Thoracic aorta (tissue), 2 donors: Measurements from ENCODE around the gene ARHGAP24. TPM values are rescaled to one million over a fixed set of nuclear protein-coding genes. Genes with fewer than 3 reads are reported as not detected.

ENCODE experiments used
- ATAC-seq: fragments of 150-250 bp; one replicate; pipeline ENCODE4 v1.8.0; 2017; ENCODE audit warnings: low read depth; ENCODE audit not compliant: insufficient number of reproducible peaks, low FRiP score
- DNase-seq: peaks from one replicate; pipeline ENCODE4 v3.0.0-alpha.2; 2020; ENCODE audit warnings: low spot score
- H3K27ac ChIP-seq, 2 donors: fragments of 200-600 bp; sonication (generic); 1 replicate in 1 of 2; 2 replicates in 1 of 2; pipeline ENCODE4 v1.5.1; 2016; ENCODE audit warnings: mild to moderate bottlenecking in 2 of 2, moderate library complexity in 2 of 2
- H3K27me3 ChIP-seq: fragments of 200-600 bp; sonication (generic); replicated peaks from 2 replicates; pipeline ENCODE4 v1.6.0; 2016; ENCODE audit warnings: mild to moderate bottlenecking; ENCODE audit not compliant: insufficient read depth
- H3K36me3 ChIP-seq: fragments of 200-600 bp; sonication (generic); one replicate; pipeline ENCODE4 v1.5.1; 2016
- H3K4me1 ChIP-seq, 2 donors: fragments of 200-600 bp; sonication (generic); 1 replicate in 1 of 2; 2 replicates in 1 of 2; pipeline versions ENCODE4 v1.5.1 to v1.6.0; 2016; ENCODE audit warnings: low read depth in 2 of 2, mild to moderate bottlenecking in 1 of 2; ENCODE audit not compliant: control insufficient read depth in 1 of 2
- H3K4me3 ChIP-seq: fragments of 200-600 bp; sonication (generic); 2 replicates; pipeline ENCODE4 v1.5.1; 2016; ENCODE audit warnings: mild to moderate bottlenecking
- H3K9me3 ChIP-seq: fragments of 200-600 bp; sonication (generic); 2 replicates; pipeline ENCODE4 v1.5.1; 2016
- total RNA-seq, 2 donors: library from RNA; depleted of rRNA; stranded (reverse); fragments of >200 nt; gene quantifications; one replicate each; pipeline versions ENCODE4 v1.1.0 to v1.2.3, GENCODE V29; 2016
- TF ChIP-seq, protein P1 (sequence below): fragments of 200-600 bp; sonication (generic); IDR thresholded peaks from one replicate; pipeline ENCODE4 v1.5.1; 2019; ENCODE audit warnings: antibody characterized with exemption

The ARHGAP24 gene
- total RNA-seq, 2 donors from 2014 or later: 30.1 to 43.6 TPM

GRCh38 chr4:85993641-85994040, 518.7 kb downstream of the ARHGAP24 start:
- H3K4me1 ChIP-seq: peaks cover 0 to 6% of the 10 kb centered on the region in 2 donors
- ATAC-seq (no peak), DNase-seq (no peak)
- no peak overlapping the region for H3K27ac ChIP-seq
- no peaks in the 10 kb centered on the region for H3K9me3 ChIP-seq
- H3K27me3 ChIP-seq: no peaks in the 10 kb centered on the region
- no peak overlapping the region for H3K4me3 ChIP-seq
- peaks cover 4% of the 10 kb centered on the region for H3K36me3 ChIP-seq
- TF ChIP-seq, protein P1, sequence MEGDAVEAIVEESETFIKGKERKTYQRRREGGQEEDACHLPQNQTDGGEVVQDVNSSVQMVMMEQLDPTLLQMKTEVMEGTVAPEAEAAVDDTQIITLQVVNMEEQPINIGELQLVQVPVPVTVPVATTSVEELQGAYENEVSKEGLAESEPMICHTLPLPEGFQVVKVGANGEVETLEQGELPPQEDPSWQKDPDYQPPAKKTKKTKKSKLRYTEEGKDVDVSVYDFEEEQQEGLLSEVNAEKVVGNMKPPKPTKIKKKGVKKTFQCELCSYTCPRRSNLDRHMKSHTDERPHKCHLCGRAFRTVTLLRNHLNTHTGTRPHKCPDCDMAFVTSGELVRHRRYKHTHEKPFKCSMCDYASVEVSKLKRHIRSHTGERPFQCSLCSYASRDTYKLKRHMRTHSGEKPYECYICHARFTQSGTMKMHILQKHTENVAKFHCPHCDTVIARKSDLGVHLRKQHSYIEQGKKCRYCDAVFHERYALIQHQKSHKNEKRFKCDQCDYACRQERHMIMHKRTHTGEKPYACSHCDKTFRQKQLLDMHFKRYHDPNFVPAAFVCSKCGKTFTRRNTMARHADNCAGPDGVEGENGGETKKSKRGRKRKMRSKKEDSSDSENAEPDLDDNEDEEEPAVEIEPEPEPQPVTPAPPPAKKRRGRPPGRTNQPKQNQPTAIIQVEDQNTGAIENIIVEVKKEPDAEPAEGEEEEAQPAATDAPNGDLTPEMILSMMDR: no peak

DNA sequence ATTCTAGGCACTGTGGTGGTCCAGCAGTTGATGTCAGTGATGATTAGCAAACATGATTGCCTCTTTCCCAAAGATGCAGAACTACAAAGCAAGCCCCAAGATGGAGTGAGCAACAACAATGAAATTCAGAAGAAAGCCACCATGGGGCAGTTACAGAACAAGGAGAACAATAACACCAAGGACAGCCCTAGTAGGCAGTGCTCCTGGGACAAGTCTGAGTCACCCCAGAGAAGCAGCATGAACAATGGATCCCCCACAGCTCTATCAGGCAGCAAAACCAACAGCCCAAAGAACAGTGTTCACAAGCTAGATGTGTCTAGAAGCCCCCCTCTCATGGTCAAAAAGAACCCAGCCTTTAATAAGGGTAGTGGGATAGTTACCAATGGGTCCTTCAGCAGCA, 519.6 kb downstream of the ARHGAP24 start:
- Histone ChIP-seq H3K9me3 (no peaks in the 10 kb centered on the region), H3K36me3 (peaks cover 4% of the 10 kb centered on the region), H3K27ac (no peak overlapping the region), H3K4me1 (peaks cover 5 to 15% of the 10 kb centered on the region in 2 donors), H3K4me3 (no peak overlapping the region), H3K27me3 (no peaks in the 10 kb centered on the region)
- ATAC-seq (no peak), DNase-seq (no peak)
- TF ChIP-seq, protein P1: no peak

DNA sequence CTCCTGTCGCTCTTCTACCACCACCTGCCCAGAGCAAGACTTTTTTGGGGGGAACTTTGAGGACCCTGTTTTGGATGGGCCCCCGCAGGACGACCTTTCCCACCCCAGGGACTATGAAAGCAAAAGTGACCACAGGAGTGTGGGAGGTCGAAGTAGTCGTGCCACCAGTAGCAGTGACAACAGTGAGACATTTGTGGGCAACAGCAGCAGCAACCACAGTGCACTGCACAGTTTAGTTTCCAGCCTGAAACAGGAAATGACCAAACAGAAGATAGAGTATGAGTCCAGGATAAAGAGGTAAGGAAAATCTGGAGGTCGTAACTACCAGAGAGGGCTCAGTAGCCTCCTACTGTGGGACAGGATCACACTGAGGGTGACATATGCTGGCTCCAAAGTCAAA, 520.4 kb downstream of the ARHGAP24 start:
- Histone ChIP-seq H3K9me3 (no peaks in the 10 kb centered on the region), H3K27me3 (no peaks in the 10 kb centered on the region), H3K36me3 (peaks cover 4% of the 10 kb centered on the region), H3K4me3 (no peak overlapping the region), H3K4me1 (peaks cover 5 to 22% of the 10 kb centered on the region in 2 donors), H3K27ac (no peak overlapping the region)
- DNase-seq (no peak), ATAC-seq (no peak)
- TF ChIP-seq, protein P1: no peak

- ATAC-seq: no peak
- H3K4me1 ChIP-seq: peaks cover 5 to 27% of the 10 kb centered on the region in 2 donors
- no peaks in the 10 kb centered on the region for H3K27me3 ChIP-seq
- H3K9me3 ChIP-seq: no peaks in the 10 kb centered on the region
- H3K36me3 ChIP-seq: no peaks in the 10 kb centered on the region
- TF ChIP-seq, protein P1: no peak
- no peak overlapping the region for H3K27ac ChIP-seq
- no peak overlapping the region for H3K4me3 ChIP-seq
- no peak for DNase-seq
These were observed 526.6 kb downstream of the ARHGAP24 start for GRCh38 chr4:86001591-86001990.

DNA sequence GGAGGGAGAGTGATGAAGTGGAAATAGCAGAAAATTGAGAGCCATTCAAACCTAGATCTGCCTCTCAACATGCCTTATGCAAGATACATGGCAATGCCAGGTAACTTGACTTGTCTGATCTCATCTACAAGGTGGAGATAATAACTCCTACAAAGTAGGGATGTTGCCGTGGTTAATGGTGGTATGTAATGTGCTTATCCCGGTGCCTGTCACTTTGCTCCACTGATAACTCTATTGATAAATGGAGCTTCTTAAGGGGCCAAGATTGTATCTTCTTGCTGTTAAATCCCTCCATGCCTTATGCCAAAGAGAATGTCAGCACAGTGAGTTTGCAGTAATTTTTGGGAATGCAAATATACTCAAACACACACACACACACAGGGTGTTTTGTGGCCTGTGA, 529.1 kb downstream of the ARHGAP24 start:
- Histone ChIP-seq H3K27me3 (no peaks in the 10 kb centered on the region), H3K4me3 (no peak overlapping the region), H3K9me3 (no peaks in the 10 kb centered on the region), H3K36me3 (no peaks in the 10 kb centered on the region), H3K4me1 (peaks cover 1 to 17% of the 10 kb centered on the region in 2 donors), H3K27ac (no peak overlapping the region)
- TF ChIP-seq, protein P1: no peak
- no peak for ATAC-seq
- DNase-seq: no peak
